GM12801 (cell line): ENCODE data around the gene MAG.

Experiments used
- TF ChIP-seq, protein P1 (sequence below): IDR thresholded peaks from one replicate; pipeline ENCODE4 v1.5.1; 2011; ENCODE audit warnings: control low read depth; ENCODE audit not compliant: insufficient read length; ENCODE audit errors: extremely low read depth

Gene MAG, protein sequence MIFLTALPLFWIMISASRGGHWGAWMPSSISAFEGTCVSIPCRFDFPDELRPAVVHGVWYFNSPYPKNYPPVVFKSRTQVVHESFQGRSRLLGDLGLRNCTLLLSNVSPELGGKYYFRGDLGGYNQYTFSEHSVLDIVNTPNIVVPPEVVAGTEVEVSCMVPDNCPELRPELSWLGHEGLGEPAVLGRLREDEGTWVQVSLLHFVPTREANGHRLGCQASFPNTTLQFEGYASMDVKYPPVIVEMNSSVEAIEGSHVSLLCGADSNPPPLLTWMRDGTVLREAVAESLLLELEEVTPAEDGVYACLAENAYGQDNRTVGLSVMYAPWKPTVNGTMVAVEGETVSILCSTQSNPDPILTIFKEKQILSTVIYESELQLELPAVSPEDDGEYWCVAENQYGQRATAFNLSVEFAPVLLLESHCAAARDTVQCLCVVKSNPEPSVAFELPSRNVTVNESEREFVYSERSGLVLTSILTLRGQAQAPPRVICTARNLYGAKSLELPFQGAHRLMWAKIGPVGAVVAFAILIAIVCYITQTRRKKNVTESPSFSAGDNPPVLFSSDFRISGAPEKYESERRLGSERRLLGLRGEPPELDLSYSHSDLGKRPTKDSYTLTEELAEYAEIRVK

DNA sequence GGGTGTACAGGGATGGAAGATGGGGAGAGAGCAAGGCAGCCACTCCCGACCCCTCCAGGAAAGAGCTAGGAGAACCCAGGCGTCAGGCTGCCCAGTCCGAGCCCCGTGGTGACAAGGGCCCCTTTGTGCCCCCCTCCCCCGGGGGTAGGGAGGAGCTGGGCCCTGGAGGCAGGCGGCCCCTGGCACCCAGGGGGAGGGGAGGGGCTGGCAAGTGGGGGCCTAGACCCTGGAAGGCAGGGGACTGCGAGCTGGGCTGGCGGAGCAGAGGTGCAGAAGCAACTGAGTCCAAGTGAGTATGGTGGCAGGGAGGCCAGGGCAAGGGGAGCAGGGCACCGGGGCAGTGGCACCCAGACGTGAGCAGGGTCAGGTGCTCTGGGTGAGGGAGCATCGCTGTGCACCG lies at the start of gene MAG:
Gene MAG (plus strand): TSS at position 246 of the 400 bp plus-strand sequence. CDS start 3,248 bp downstream, outside the sequence.
- TF ChIP-seq, protein P1, sequence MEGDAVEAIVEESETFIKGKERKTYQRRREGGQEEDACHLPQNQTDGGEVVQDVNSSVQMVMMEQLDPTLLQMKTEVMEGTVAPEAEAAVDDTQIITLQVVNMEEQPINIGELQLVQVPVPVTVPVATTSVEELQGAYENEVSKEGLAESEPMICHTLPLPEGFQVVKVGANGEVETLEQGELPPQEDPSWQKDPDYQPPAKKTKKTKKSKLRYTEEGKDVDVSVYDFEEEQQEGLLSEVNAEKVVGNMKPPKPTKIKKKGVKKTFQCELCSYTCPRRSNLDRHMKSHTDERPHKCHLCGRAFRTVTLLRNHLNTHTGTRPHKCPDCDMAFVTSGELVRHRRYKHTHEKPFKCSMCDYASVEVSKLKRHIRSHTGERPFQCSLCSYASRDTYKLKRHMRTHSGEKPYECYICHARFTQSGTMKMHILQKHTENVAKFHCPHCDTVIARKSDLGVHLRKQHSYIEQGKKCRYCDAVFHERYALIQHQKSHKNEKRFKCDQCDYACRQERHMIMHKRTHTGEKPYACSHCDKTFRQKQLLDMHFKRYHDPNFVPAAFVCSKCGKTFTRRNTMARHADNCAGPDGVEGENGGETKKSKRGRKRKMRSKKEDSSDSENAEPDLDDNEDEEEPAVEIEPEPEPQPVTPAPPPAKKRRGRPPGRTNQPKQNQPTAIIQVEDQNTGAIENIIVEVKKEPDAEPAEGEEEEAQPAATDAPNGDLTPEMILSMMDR, result no peak

DNA sequence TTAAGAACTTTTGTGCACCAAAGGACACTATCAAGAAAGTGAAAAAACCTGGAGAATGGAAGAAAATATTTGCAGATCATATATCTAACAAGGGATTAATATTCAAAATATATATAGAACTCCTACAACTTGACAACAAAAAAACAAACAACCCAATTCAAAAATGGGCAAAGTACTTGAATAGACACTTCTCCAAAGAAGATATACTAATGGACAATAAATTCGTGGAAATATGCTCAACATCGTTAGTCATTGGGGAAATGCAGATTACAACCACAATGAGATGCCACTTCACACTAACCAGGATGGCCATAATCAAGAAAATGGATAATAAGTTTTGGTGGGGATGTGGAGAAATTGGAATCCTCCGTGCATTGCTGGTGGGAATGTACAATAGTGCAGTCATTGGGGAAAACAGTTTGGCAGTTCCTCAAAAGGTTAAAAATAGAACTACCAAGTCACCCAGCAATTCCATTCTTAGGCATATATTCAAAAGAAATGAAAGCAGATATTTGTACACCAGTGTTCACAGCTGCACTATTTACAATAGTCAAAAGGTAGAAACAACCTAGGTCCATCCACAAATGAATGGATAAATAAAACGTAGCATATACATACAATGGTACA lies 45.4 kb upstream of the MAG start:
- TF ChIP-seq, protein P1, result no peak

DNA sequence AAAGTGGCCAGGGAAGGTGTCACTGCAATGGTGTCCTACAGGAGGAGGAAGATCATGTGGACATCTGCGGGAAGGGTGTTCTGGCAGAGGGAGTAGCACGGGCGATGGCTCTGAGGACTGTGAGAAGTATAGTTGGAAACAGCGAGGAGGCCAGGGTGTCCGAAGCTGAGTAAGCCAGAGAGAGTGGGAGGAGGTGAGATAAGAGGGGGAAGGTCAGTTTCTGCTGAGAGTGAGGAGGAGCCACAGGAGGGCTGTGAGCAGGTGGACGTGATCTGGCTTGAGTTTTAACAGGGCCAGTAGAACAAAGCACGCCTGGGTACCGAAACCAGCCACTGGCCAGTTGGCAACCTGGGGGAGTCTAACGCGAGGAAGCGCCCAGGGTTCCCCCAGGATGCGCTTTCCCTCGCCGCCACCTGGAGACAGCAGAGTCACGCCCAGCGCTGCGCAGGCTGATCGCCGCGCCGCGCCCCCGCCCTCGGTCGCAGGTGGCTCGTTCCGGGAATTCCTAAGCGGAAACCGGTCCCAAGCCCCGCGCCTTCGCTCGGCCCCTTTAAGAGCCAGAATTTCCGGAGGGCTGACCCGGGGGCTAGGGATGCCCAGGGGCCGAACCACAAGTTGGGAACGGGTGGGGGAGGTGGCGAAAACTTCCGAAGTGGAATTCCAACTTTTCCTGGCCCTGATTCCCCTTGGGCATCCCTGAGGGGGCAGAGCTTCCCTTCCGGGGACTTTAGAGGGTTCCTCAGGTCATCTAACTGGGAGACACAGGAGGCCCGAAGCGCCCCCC lies 44.2 kb upstream of the MAG start:
- TF ChIP-seq, protein P1, result no peak

DNA sequence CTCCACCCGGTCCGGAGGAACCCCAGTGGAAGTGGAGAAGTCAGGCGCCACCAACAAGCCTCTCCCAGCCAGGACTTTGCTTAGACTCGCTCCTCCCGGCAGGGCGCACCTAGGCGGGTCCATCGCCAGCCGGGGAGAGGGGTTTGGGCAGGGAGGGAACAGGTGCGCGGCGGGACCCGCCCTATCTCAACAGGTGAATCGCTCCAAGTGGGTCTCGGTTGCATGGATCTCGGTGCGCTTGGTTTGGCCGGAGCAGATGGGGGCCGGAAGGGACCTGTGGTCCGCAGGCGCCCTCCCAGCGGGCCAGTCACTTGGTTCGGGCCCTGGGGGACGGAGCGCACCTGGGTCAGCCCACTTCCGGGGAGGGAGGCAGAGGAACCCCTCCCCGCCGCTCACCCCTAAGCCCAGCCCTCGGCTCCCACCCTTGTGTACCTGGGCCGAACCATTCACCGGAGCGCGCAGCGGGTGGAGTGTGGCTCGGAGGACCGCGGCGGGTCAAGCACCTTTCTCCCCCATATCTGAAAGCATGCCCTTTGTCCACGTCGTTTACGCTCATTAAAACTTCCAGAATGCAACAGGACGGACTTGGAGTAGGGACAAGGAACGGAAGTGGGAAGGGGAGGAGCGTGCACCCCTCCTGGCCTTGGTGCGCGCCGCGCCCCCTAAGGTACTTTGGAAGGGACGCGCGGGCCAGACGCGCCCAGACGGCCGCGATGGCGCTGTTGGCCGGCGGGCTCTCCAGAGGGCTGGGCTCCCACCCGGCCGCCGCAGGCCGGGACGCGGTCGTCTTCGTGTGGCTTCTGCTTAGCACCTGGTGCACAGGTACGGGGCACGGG lies 43.4 kb upstream of the MAG start, which contains the start of gene LSR:
Gene LSR (plus strand): TSS at position 693 of the 836 bp plus-strand sequence. CDS start 21 bp downstream, at position 714.
- TF ChIP-seq, protein P1, result no peak

DNA sequence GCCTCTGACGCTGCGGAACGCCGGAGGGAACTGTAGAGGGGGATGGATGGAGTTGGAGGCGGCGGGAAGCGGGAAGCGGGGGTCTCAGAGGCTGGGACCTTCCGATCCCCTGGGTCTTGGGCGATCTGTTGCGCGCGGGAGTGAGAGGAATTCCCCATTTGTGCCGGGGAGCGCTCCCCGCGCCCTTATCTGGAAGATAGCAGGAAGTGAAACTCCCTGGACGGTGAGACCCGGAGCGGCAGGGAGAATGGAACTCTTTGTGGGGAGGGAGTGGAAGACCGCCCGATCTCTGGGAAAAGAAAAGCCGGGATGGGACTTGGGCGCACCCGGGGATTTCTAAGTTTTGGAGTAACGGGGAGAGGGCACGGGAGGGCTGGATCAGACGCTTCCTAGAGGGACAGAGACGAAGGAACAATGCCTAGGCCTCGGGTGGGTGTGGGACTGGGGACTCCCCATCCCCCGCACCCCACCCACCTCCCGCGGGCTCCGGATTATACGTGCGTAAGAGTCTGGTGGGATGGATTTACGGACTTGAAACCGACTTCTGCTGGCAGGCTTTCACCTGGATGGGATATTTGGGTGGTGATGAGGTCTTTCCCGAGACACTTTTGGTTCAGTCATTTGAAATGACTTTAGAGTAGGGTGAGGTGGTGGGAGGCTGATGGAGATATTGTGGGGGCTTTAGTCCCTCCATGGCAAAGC lies 42.7 kb upstream of the MAG start:
- TF ChIP-seq, protein P1, result no peak
